ENCODE measurements around the gene PDLIM4. TPM values are rescaled to one million over a fixed set of nuclear protein-coding genes. Genes with fewer than 3 reads are reported as not detected.

PDLIM4 gene
- total RNA-seq, 6 experiments from 2014 or later: 2.5 to 26.4 (median 23.7) TPM

DNA sequence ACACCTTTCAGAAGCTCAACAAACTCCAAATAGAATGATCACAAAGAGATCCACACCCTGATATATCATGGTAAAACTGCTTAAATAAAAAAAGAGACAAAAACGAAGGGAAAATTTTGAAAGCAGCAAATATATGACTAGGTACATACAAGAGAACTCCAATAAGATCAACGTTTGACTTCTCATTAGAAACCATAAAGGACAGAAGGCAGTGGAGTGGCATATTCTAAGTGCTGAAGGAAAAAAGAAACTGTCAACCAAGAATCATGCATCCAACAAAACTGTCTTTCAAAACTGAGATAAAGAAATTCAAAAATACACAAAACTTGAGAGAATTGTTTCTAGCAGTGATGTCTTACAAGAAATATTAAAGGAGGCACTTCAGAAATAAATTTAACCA is 47.9 kb downstream of the PDLIM4 start:
- no peak overlapping the region for H3K4me3 Mint-ChIP-seq
- H3K4me1 Mint-ChIP-seq (ENCODE audit: low read depth): peaks cover 29% of the 10 kb centered on the region
- no peaks in the 10 kb centered on the region for H3K27me3 Mint-ChIP-seq (ENCODE audit: insufficient read depth)
- TF ChIP-seq, protein P1, sequence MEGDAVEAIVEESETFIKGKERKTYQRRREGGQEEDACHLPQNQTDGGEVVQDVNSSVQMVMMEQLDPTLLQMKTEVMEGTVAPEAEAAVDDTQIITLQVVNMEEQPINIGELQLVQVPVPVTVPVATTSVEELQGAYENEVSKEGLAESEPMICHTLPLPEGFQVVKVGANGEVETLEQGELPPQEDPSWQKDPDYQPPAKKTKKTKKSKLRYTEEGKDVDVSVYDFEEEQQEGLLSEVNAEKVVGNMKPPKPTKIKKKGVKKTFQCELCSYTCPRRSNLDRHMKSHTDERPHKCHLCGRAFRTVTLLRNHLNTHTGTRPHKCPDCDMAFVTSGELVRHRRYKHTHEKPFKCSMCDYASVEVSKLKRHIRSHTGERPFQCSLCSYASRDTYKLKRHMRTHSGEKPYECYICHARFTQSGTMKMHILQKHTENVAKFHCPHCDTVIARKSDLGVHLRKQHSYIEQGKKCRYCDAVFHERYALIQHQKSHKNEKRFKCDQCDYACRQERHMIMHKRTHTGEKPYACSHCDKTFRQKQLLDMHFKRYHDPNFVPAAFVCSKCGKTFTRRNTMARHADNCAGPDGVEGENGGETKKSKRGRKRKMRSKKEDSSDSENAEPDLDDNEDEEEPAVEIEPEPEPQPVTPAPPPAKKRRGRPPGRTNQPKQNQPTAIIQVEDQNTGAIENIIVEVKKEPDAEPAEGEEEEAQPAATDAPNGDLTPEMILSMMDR (IDR thresholded peaks at IDR 0.05): no peak
- peaks cover 6% of the 10 kb centered on the region; the same call in 1 of the 2 replicates for H3K9me3 Mint-ChIP-seq
- no peak for DNase-seq
- H3K36me3 Mint-ChIP-seq (ENCODE audit: low read depth): peaks cover 16% of the 10 kb centered on the region
- no peak overlapping the region for H3K27ac Mint-ChIP-seq

DNA sequence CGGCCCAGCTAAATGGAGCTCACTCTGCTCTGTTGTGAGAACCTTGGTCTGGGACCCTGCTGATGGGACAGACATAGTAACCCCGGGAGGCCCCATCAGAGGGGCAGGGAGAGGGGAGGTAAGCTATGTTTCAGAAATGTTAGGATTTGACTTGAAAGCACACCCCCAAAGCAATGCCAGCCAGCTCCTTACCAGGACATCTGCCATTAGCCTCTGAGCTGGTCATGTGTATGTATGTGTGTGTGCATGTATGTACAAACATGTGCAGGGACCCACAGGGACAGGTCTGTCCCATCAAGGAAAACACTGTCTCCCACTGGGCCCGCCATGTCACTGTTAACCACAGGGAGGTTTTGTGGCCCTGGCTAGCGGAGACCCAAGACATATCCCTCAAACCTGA is 51.2 kb downstream of the PDLIM4 start:
- Mint-ChIP-seq H3K4me3 (no peak overlapping the region), H3K36me3 (ENCODE audit: low read depth) (peaks cover 10% of the 10 kb centered on the region), H3K4me1 (ENCODE audit: low read depth) (peaks cover 22% of the 10 kb centered on the region), H3K9me3 (peaks cover 6% of the 10 kb centered on the region; the same call in 1 of the 2 replicates), H3K27me3 (ENCODE audit: insufficient read depth) (no peaks in the 10 kb centered on the region), H3K27ac (no peak overlapping the region)
- DNase-seq: no peak
- TF ChIP-seq, protein P1 (IDR thresholded peaks at IDR 0.05): no peak

DNA sequence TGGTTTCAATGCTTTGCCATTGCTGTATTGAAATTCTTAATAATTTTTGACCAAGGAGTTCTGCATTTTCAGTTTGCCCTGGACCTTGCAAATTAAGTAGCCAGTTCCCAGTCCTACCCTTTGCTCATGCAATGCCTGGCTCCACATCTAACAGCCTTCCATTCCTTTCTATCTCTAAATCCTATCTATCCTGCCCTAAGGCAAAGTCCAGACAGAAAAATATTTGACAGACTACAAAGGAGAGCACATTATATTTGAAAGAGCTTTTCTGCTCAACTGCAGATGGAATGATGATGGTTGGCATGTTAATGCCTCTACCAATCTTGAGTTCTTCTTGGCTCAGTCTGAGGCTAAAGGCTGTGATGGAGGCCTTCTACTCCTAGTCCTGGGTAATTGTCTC is 52.2 kb downstream of the PDLIM4 start:
- Mint-ChIP-seq H3K4me1 (ENCODE audit: low read depth) (peaks cover 18% of the 10 kb centered on the region), H3K27ac (no peak overlapping the region), H3K4me3 (no peak overlapping the region), H3K9me3 (peaks cover 6% of the 10 kb centered on the region; the same call in 1 of the 2 replicates), H3K36me3 (ENCODE audit: low read depth) (peaks cover 6% of the 10 kb centered on the region), H3K27me3 (ENCODE audit: insufficient read depth) (no peaks in the 10 kb centered on the region)
- peak; percentile 47 for DNase-seq
- TF ChIP-seq, protein P1 (IDR thresholded peaks at IDR 0.05): no peak

DNA sequence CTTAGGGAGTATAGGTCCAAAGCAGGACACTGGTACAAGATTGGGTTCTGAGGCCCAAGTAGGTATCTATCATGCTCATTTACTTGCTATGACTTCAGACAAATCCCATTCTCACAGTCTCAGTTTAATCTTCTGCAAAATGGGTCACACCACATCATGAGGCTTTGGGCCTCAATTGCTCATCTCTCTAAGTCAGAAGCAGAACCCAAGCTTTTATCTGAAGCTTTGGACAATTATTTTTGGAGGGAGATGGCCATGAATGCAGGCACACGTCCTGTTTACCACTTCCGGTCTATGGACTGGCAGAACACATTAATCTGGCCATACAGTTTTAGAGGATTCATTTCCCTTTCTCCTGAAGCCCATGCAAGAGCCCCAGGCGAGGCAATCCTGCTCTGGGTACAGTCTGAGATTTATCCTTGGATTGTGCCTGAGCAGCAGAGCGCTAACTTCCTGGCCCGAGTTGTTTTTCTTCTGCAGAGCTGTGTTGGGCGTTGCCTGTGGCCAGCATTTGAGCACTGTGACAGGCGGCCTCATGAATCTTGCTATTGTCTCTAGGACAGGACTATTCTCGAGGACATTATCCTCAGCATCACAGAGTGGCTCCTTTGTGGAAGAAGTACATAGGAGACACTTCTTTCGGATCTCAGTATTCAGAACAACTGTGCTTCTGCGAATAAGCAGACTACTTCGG is 52.8 kb downstream of the PDLIM4 start:
- Mint-ChIP-seq H3K27ac (no peak overlapping the region), H3K4me1 (ENCODE audit: low read depth) (peaks cover 18% of the 10 kb centered on the region), H3K9me3 (peaks cover 1% of the 10 kb centered on the region; the same call in 1 of the 2 replicates), H3K36me3 (ENCODE audit: low read depth) (peaks cover 2% of the 10 kb centered on the region), H3K27me3 (ENCODE audit: insufficient read depth) (no peaks in the 10 kb centered on the region), H3K4me3 (no peak overlapping the region)
- DNase-seq: no peak
- TF ChIP-seq, protein P1 (IDR thresholded peaks at IDR 0.05): no peak

DNA sequence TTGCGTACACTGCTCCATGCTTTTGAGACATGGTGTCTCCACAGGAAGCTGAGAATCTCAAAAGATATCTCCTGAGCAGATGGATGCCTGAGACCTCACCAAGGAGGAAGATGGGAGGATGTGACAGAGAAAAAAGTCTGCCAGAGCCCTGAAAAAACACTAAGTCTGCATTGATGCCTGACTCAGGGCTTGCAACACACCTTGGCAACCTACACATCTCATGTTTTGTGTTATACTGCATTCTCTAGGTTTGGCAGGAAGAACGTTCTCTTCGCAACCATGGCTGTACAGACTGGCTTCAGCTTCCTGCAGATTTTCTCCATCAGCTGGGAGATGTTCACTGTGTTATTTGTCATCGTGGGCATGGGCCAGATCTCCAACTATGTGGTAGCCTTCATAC is 55.9 kb downstream of the PDLIM4 start:
- TF ChIP-seq, protein P1 (IDR thresholded peaks at IDR 0.05): no peak
- DNase-seq: no peak
- Mint-ChIP-seq H3K27me3 (ENCODE audit: insufficient read depth) (no peaks in the 10 kb centered on the region), H3K27ac (no peak overlapping the region), H3K36me3 (ENCODE audit: low read depth) (peaks cover 4% of the 10 kb centered on the region; the same call in 1 of the 2 replicates), H3K4me3 (no peak overlapping the region), H3K9me3 (no peaks in the 10 kb centered on the region), H3K4me1 (ENCODE audit: low read depth) (peaks cover 28% of the 10 kb centered on the region)

All from HFFc6 (cell line).